Neutrophil (primary cell): ENCODE results near the gene TLR3.

Experiments
- H3K27ac ChIP-seq: fragments of 200-600 bp; sonication (generic); 2 replicates; pipeline ENCODE4 v1.5.1; 2016; ENCODE audit warnings: mild to moderate bottlenecking, moderate library complexity
- H3K27me3 ChIP-seq: fragments of 200-600 bp; sonication (generic); 2 replicates; pipeline ENCODE4 v1.6.0; 2016; ENCODE audit warnings: mild to moderate bottlenecking
- H3K36me3 ChIP-seq: fragments of 200-600 bp; sonication (generic); 2 replicates; pipeline ENCODE4 v1.5.1; 2017
- H3K4me1 ChIP-seq, 2 experiments: fragments of 200-600 bp in 1 of 2; sonication (generic) in 1 of 2; 1 replicate in 1 of 2; 2 replicates in 1 of 2; pipeline versions ENCODE4 v1.5.1 to v1.6.1; 2013 to 2016; ENCODE audit warnings: low read depth in 1 of 2, low read length in 1 of 2, mild to moderate bottlenecking in 1 of 2, moderate library complexity in 1 of 2; ENCODE audit not compliant: control insufficient read depth in 1 of 2, insufficient read depth in 1 of 2
- H3K4me3 ChIP-seq, 2 experiments: fragments of 200-600 bp in 1 of 2; sonication (generic) in 1 of 2; 1 replicate in 1 of 2; 2 replicates in 1 of 2; pipeline ENCODE4 v1.5.1; 2013 to 2016; ENCODE audit warnings: low read depth in 1 of 2, low read length in 1 of 2, mild to moderate bottlenecking in 1 of 2, moderate library complexity in 1 of 2
- H3K9me3 ChIP-seq: fragments of 200-600 bp; sonication (generic); 2 replicates; pipeline ENCODE4 v1.5.1; 2016
- CTCF ChIP-seq: fragments of 200-600 bp; sonication (generic); IDR thresholded peaks from 2 replicates; pipeline ENCODE4 v1.5.1; 2016; ENCODE audit warnings: antibody characterized with exemption

TLR3 gene

GRCh38 chr4:186068581-186069348 is at the start of gene TLR3:
Gene TLR3 (plus strand): TSS chr4:186069156. CDS start chr4:186076620, 7,464 bp downstream.
- no peak for TF ChIP-seq CTCF
- no peak within 1 kb of the TSS for H3K27ac ChIP-seq

GRCh38 chr4:186019269-186019668 is 49.7 kb upstream of the TLR3 start:
- Histone ChIP-seq H3K27ac (no peak overlapping the region), H3K36me3 (no peaks in the 10 kb centered on the region), H3K4me3 (no peak overlapping the region), H3K9me3 (no peaks in the 10 kb centered on the region), H3K4me1 (no peaks in the 10 kb centered on the region), H3K27me3 (peaks cover 13% of the 10 kb centered on the region)
- TF ChIP-seq CTCF, result no peak

More at GRCh38 chr4:186068581-186069348, at the start of gene TLR3:
- H3K36me3 ChIP-seq, result no peaks in the 10 kb centered on the region
- H3K27me3 ChIP-seq, result peaks cover 16% of the 10 kb centered on the region
- H3K4me1 ChIP-seq, result peaks cover 7 to 16% of the 10 kb centered on the region in 2 experiments
- H3K9me3 ChIP-seq, result no peaks in the 10 kb centered on the region
- H3K4me3 ChIP-seq, result peak within 1 kb of the TSS; percentile 40 to 55

DNA sequence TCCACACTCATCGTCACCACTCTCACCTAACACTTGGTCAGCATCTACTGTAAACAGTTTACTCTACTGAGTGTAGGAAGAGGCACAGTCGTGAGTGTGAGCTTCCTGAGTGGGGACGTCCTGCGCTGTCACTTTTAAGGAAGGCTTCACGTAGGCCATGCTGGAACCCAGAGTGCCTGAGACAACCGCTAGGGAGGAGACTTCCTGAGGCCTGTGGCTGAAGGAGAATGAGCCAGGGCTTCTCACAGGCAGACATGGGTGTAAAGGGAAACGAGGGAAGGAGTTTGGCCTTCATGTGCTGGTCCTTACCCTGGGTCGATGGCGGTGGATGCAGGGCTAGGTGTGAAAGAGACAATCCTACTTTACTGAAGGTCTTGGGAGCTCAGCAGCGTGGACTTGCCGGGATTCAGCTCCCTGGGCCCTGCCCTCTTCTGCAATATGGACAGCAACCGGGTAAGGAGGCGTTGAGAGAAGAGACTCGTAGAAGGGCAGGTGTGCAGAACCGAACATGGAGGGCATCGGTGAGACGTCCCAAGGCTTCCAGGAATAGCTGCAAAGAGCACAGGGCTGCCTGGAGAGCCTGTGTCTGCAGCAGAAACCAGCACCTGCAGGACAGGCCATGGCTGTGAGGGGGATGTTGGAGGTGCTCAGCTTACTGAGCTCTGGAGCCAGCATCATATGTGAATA is 48.7 kb upstream of the TLR3 start:
- peaks cover 13% of the 10 kb centered on the region for H3K27me3 ChIP-seq
- H3K27ac ChIP-seq, result no peak overlapping the region
- TF ChIP-seq CTCF, result no peak
- no peaks in the 10 kb centered on the region for H3K9me3 ChIP-seq
- H3K4me3 ChIP-seq, result no peak overlapping the region
- no peaks in the 10 kb centered on the region for H3K36me3 ChIP-seq
- no peaks in the 10 kb centered on the region for H3K4me1 ChIP-seq

- peaks cover 13% of the 10 kb centered on the region for H3K27me3 ChIP-seq
- no peak overlapping the region for H3K27ac ChIP-seq
- no peak for TF ChIP-seq CTCF
These were observed 48.1 kb upstream of the TLR3 start for GRCh38 chr4:186020793-186021407.

DNA sequence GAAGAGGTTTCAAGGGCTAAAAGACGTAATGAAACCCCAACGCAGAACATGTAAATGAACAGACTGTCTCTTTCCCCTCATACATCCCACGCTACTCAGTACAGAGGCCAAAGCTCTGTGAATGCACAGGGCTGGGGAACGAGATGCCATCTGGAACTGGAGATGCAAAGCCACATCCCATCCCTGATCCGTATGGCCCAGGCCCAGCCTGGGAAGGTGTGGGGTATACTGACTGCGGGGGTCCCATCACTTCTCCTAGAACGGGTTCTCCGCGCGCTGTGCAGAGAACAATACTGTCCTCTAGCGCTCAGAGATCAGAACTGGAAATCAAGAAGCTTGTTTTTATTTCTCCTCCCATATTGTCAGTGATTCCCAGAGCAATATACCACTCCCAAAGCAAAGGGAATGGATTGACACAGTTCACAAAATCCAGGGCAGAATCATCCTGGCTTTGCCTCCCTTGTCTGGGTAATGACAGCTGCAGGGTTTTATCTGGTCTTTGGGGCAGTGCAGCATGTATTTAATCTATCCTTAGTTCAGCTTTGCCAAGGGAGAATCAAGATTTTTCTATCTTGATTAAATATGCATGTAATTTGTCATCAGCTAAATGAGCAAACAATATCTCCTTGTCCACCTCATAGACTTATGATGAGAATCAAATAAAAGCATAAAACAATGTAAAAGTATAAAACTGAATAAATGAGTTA is 47.3 kb upstream of the TLR3 start:
- no peak overlapping the region for H3K4me3 ChIP-seq
- H3K4me1 ChIP-seq, result no peaks in the 10 kb centered on the region
- H3K27me3 ChIP-seq, result peaks cover 13% of the 10 kb centered on the region
- no peaks in the 10 kb centered on the region for H3K36me3 ChIP-seq
- H3K27ac ChIP-seq, result no peak overlapping the region
- no peaks in the 10 kb centered on the region for H3K9me3 ChIP-seq
- TF ChIP-seq CTCF, result no peak

More at GRCh38 chr4:186020793-186021407, 48.1 kb upstream of the TLR3 start:
- Histone ChIP-seq H3K4me1 (no peaks in the 10 kb centered on the region), H3K9me3 (no peaks in the 10 kb centered on the region), H3K36me3 (no peaks in the 10 kb centered on the region), H3K4me3 (no peak overlapping the region)
